Kidney (tissue), 14 donors: ENCODE data around the gene ANKRD60. TPM values are rescaled to one million over a fixed set of nuclear protein-coding genes. Genes with fewer than 3 reads are reported as not detected.

Source experiments
- DNase-seq, 5 donors: peaks; one replicate each; pipeline ENCODE4 v3.0.0-alpha.2; 2013 to 2020
- FAIRE-seq: peaks from 2 replicates; lab custom pipeline; 2012; peaks lifted over from hg19 to GRCh38; lab: Jason Lieb, UNC
- H3K27ac ChIP-seq, 2 donors: one replicate each; pipeline ENCODE4 v1.7.0; 2013; ENCODE audit warnings: low read depth in 2 of 2, low read length in 2 of 2, inconsistent platforms in 1 of 2
- H3K27me3 ChIP-seq: one replicate; pipeline ENCODE4 v1.7.1; 2013; ENCODE audit warnings: low read length, inconsistent platforms; ENCODE audit not compliant: control insufficient read depth, insufficient read depth
- H3K36me3 ChIP-seq, 3 donors: one replicate each; pipeline versions ENCODE4 v1.7.0 to v1.7.1; 2013; ENCODE audit warnings: low read length in 3 of 3, control low read depth in 1 of 3, inconsistent platforms in 1 of 3; ENCODE audit not compliant: insufficient read depth in 3 of 3, control insufficient read depth in 2 of 3
- H3K4me1 ChIP-seq, 3 donors: one replicate each; pipeline versions ENCODE4 v1.7.0 to v1.7.1; 2013; ENCODE audit warnings: low read length in 3 of 3, inconsistent platforms in 1 of 3, low read depth in 1 of 3; ENCODE audit not compliant: control insufficient read depth in 2 of 3, insufficient read depth in 2 of 3
- H3K4me3 ChIP-seq, 3 donors: one replicate each; pipeline versions ENCODE4 v1.7.0 to v1.8.1; 2013; ENCODE audit warnings: low read length in 3 of 3, control low read depth in 1 of 3, inconsistent platforms in 1 of 3
- H3K9ac ChIP-seq, 3 donors: one replicate each; pipeline versions ENCODE4 v1.7.0 to v1.7.1; 2013; ENCODE audit warnings: low read length in 3 of 3, control low read depth in 1 of 3, inconsistent platforms in 1 of 3
- H3K9me3 ChIP-seq, 3 donors: one replicate each; pipeline versions ENCODE4 v1.7.0 to v1.7.1; 2013; ENCODE audit warnings: low read length in 3 of 3, control low read depth in 1 of 3, inconsistent platforms in 1 of 3; ENCODE audit not compliant: control insufficient read depth in 2 of 3, insufficient read depth in 1 of 3
- CTCF ChIP-seq: IDR thresholded peaks from 3 replicates; pipeline ENCODE4 v1.5.1; 2012; ENCODE audit warnings: mild to moderate bottlenecking, moderate library complexity, borderline replicate concordance; ENCODE audit not compliant: insufficient read depth; ENCODE audit errors: extremely low read depth
- intact Hi-C: fragments of 100-400 bp; cut with DNase I; formaldehyde crosslinking; loops from one replicate; pipeline ENCODE4 v1.11.1; 2022
- polyA plus RNA-seq: library from polyadenylated mRNA; stranded (reverse); fragments of 350-450 nt; fragmentation: Illumina TruSeq; extraction: RNeasy Lipid Tissue Mini Kit (QIAGEN cat#74804); gene quantifications from one replicate; pipeline ENCODE4 v1.2.3, GENCODE V29; 2014; ENCODE audit warnings: low read depth, low replicate concordance; ENCODE audit not compliant: insufficient read depth
- total RNA-seq: library from RNA; stranded (reverse); fragmentation: NEBNext Ultra II Directional; extraction: Animal tissue kit (Norgen Biotek cat#: 25700); gene quantifications from one replicate; pipeline ENCODE4 v1.2.1, GENCODE V29; 2021
- donor health status: control.
- donor health status: control.
- donor health status: control.
- donor health status: control.
- donor health status: control.
- donor health status: DM: yes; HTN: yes; CAD: no.
- donor health status: Normal renal cell carcinoma (clear cell type).

ANKRD60 gene
- total and polyA plus RNA-seq, 2 donors from 2014 or later: not detected

GRCh38 chr20:58254890-58255289, 26.4 kb upstream of the ANKRD60 start:
- intact Hi-C loops: no loop called here
- Histone ChIP-seq H3K9me3 (no peaks in the 10 kb centered on the region), H3K36me3 (peaks cover 0 to 2% (median 0%) of the 10 kb centered on the region in 3 donors), H3K4me1 (no peaks in the 10 kb centered on the region), H3K9ac (no peak overlapping the region), H3K27ac (no peak overlapping the region), H3K27me3 (no peaks in the 10 kb centered on the region), H3K4me3 (no peak overlapping the region)
- FAIRE-seq (no peak), DNase-seq (no peak)
- TF ChIP-seq CTCF: no peak

GRCh38 chr20:58251979-58252591, 23.6 kb upstream of the ANKRD60 start:
- Histone ChIP-seq H3K27me3 (no peaks in the 10 kb centered on the region), H3K9ac (no peak overlapping the region), H3K36me3 (peaks cover 2 to 3% (median 3%) of the 10 kb centered on the region in 3 donors), H3K9me3 (no peaks in the 10 kb centered on the region), H3K4me1 (no peaks in the 10 kb centered on the region), H3K27ac (no peak overlapping the region), H3K4me3 (no peak overlapping the region)
- DNase-seq (no peak), FAIRE-seq (no peak)
- intact Hi-C loops: no loop called here
- no peak for TF ChIP-seq CTCF

GRCh38 chr20:58251348-58251978, 23.0 kb upstream of the ANKRD60 start:
- Histone ChIP-seq H3K4me1 (no peaks in the 10 kb centered on the region), H3K4me3 (no peak overlapping the region), H3K9ac (no peak overlapping the region), H3K27me3 (no peaks in the 10 kb centered on the region), H3K27ac (no peak overlapping the region), H3K9me3 (no peaks in the 10 kb centered on the region), H3K36me3 (peaks cover 2 to 10% (median 3%) of the 10 kb centered on the region in 3 donors)
- DNase-seq (no peak), FAIRE-seq (no peak)
- no peak for TF ChIP-seq CTCF
- intact Hi-C loops: no loop called here
